Daoy (cell line): ENCODE measurements around the gene EFHD2. TPM values are rescaled to one million over a fixed set of nuclear protein-coding genes. Genes with fewer than 3 reads are reported as not detected.
"Not testable (repeated sequence)": the region's sequence is repeated elsewhere in the genome, so short reads cannot be mapped to it uniquely, and the experiment has no call there.

Source experiments
- DNase-seq: peaks from one replicate; pipeline ENCODE4 v3.0.0-alpha.2; 2015; ENCODE audit warnings: low read depth
- total RNA-seq: library from RNA; depleted of rRNA; stranded (reverse); fragments of >200 nt; shearing (Covaris generic); gene quantifications from 2 replicates; pipeline ENCODE4 v1.2.3, GENCODE V29; 2014

EFHD2 gene
- total RNA-seq, 1 experiment from 2014 or later: 88.0 TPM

GRCh38 chr1:15452866-15453571 lies 43.3 kb downstream of the EFHD2 start:
- DNase-seq: no peak

- no peak for DNase-seq
Observed at GRCh38 chr1:15453734-15454133, 44.0 kb downstream of the EFHD2 start.

- DNase-seq: peak; percentile 44
Observed at GRCh38 chr1:15454256-15454655, 44.6 kb downstream of the EFHD2 start.

DNA sequence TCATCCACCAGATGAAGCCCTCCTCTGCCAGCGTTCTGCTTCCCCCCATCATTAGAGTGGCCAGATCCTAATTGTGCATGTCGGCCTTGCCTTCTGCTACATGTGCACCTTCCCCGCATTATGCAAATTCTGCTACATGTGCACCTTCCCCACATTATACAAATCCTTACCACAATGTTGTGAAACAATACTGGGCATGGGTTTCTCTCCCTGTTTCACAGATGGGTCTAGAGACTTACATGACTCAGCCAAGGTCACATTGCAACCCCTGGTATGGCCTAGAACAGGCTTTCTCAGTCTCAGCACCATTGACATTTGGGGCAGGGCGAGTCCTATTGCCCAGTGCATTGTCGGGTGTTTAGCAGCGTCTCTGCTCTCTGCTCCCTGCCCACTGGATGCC lies 45.8 kb downstream of the EFHD2 start:
- DNase-seq: no peak

DNA sequence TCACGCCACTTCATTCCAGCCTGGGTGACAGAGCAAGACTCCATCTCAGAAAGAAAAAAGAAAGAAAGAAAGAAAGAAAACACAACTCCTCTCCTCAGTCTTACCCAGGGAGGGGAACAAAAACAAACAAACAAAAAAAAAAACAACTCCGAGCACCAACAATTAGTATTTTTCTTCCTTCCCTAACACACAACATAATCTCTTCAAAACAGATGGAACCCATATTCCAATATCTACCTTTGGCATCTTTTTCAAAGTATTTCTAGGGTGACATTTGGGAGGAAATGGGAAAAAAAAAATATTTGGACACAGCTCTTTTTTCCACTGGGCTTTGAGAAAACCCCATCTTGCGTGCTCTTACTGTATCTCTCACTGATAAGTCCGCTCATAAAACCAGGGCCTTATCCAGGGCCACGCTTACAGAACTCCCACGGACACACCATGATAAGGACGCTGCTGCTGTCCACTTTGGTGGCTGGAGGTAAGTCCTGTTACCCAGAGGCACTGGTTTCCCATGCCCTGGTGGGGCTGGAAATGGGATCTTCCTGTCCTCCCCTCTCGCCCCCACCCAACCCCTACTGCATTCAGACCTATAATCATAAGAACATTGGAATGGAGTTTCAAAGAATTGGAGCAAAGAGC lies 46.7 kb downstream of the EFHD2 start, which contains the start of gene CELA2A:
Gene CELA2A (plus strand): TSS at position 420 of the 642 bp plus-strand sequence. CDS start 22 bp downstream, at position 442.
- no peak for DNase-seq

GRCh38 chr1:15457585-15457984 lies 47.9 kb downstream of the EFHD2 start:
- no peak for DNase-seq

DNA sequence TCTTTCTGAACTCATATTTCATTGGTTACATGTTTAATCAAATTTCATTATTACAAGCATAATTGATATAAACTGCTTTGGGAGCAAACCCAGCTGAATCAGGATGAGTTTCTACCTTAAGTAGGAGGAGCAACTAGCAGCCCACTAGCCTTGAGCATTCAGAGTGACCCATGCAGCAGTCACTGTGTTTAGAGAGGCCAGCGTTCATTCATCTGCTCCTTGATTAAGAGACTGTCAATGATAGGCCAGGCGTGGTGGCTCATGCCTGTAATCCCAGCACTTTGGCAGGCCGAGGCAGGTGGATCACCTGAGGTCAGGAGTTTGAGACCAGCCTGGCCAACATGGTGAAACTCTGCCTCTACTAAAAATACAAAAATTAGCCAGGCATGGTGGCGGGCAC lies 48.7 kb downstream of the EFHD2 start:
- DNase-seq: not testable (repeated sequence)

- peak; percentile 71 for DNase-seq
Observed at GRCh38 chr1:15459771-15460707, 50.4 kb downstream of the EFHD2 start.

- peak; percentile 16 for DNase-seq
Observed at GRCh38 chr1:15460708-15461095, 51.0 kb downstream of the EFHD2 start.

DNA sequence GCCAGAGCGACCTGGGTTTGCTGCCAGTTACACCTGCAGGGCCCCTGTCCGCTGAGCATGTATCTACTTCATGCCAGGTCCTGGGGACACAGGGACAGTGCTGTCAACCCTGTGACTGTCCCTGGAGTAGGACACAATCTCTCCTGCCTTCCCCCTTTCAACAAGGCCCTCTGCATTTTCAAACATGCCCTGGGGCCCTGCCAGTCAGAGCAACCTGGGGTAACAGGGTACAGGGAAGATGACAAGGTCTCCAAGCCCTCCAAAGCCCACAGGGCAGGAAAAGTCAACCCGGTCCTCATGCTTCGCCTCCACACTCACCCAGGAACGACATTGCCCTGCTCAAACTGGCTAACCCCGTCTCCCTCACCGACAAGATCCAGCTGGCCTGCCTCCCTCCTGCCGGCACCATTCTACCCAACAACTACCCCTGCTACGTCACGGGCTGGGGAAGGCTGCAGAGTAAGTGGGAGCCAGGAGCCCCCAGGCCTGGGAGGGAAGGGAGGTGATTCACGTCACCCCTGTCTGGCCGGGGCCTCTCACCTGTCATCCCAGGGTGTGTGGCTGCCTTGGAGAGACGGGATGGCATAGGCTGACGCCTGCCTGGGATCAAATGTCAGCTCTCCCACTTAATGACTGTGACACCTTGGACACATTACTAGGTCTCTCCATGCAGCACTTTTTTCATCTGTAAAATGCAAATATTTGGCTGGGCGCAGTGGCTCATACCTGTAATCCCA lies 53.5 kb downstream of the EFHD2 start:
- not testable (repeated sequence) for DNase-seq

- not testable (repeated sequence) for DNase-seq
Observed at GRCh38 chr1:15463926-15464322, 54.2 kb downstream of the EFHD2 start.

DNA sequence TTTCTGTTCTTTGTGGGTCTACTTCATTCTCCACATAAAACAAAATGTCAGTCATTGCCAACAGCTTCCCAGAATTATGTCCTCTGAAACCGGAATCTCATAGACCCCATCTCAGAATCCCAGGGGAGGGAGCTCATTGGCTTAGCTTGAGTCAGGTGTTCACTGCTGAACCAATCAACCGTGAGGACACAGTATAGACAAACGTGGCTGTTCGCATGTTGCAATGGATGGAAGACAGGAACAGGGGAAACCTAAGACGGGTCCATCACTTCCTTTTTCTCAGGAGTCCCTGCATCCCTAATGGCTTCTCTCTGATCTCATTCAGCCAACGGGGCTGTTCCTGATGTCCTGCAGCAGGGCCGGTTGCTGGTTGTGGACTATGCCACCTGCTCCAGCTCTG lies 56.0 kb downstream of the EFHD2 start:
- DNase-seq: no peak

DNA sequence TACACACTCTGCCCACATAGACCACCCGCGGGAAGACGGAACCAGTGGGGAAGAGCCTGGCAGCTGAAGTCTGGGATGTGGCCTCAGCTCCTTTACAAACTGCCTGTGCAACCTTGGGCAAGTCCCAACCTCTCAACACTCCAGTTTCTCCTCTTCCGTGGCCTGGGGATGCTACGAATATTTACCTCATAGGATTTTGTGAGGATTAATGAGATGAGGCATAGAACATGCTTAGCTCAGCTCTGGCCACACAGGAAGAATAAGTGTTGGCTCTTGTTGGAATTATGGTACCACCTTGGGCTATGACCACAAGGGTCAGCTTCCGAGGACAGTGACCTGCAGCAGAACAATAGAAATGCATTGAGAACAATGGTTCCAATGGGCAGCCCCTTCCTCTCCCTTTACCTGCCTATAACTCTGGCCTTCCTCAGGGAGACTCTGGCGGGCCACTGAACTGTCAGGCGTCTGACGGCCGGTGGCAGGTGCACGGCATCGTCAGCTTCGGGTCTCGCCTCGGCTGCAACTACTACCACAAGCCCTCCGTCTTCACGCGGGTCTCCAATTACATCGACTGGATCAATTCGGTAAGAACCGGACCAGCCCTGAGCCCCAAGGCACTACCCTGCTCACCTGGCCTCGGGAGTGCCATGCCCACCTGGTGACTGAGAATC lies 57.4 kb downstream of the EFHD2 start:
- not testable (repeated sequence) for DNase-seq

DNA sequence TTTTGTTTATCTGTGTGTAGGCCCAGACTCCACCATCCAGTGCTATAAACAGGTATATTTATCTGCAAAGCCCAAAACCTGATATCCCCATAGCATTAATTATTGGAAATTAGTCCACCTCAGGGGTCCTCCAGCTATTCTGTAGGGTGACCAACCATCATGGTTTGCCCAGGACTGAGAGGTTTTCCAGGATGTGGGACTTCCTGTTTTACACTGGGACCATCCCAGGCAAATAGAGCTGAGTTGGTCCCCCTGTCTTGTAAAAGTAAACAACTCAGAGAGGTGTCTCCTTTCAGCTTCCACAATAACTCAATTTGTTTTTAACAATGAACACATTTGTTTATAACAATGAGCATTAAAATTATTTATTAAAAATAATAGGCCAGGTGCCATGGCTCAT lies 58.5 kb downstream of the EFHD2 start:
- no peak for DNase-seq

DNA sequence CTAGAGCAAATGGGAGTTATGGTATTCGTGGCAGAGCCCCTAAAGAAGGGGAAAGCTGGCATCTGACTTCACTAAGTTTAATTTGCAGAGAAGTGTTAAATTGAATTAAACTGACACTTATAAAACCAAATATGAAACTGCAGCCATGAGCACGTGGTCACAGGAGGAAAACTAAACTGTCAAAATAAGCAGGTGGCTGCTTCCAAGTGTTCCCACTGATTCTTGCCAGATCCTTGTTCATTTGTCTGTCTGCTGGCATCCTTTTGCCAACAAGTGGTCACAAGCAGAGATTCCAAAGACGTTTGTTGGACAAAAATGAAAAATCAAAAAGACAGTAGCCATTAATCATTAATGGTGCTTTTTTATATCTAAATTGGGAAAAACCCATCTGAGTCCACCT lies 59.7 kb downstream of the EFHD2 start:
- no peak for DNase-seq

DNA sequence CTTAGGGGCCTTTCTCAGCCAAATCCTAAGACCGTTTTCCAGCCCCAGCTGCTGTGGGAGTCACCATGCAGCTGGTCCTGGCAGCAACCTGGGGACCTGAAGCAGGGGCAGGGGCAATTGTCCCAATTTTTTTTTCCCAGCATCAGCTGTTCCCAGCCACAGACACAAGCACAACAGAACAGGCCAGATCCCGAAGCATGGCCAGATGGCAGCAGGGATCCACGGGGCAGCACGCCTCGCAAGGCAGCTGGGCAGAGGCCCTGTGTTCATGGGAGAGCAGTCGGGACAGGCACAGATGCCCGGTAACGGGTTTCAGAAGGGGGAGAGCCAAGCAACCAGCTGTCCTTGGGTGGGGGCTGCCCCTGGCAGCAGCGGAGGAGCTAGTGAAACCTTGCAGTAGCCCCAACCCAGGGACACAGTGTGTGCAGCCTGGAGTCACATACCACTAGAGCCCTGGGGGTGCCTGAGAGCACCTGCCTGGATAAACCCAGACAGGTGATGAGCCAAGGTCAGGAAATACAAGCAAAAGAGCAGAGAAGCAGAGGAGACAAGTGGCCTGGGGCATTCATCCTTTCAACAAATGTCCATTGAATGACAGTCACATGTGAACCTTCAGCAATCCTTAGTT lies 60.2 kb downstream of the EFHD2 start:
- not testable (repeated sequence) for DNase-seq

- DNase-seq: not testable (repeated sequence)
Observed at GRCh38 chr1:15471067-15471466, 61.4 kb downstream of the EFHD2 start.

DNA sequence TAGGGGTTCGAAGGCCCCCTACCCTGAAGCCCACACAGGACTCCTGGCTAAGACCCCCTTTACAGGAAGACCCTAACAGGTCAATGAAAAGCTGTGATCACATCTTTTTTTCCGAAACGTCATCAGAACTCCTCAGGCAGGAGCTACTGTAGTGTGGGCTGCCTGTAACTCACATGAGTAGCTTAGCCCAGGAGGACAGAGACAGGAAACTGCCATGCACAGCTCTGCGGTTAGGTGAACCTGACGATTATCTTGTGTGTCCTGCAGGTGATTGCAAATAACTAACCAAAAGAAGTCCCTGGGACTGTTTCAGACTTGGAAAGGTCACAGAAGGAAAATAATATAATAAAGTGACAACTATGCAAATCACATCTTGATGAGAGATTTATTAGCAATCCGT lies 62.0 kb downstream of the EFHD2 start:
- DNase-seq: not testable (repeated sequence)

DNA sequence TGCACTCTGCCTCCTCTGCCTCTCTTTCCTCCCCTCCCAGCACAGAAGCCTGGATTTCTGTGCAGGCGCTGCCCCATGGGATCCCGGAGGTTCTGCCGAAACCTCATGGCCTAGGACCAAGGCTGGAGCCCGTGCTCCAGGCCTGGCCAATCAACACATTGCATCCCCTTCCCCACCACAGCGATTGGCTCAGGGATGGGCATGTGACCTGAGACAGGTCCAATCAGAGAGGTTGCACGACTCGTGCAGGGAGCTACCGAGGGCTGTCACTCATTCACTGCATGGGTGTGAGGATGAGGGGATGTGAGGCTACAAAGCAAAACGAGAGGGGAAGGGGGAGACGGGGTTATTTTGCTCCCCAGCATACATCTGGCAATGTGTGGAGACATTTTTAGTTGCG lies 62.9 kb downstream of the EFHD2 start:
- no peak for DNase-seq

DNA sequence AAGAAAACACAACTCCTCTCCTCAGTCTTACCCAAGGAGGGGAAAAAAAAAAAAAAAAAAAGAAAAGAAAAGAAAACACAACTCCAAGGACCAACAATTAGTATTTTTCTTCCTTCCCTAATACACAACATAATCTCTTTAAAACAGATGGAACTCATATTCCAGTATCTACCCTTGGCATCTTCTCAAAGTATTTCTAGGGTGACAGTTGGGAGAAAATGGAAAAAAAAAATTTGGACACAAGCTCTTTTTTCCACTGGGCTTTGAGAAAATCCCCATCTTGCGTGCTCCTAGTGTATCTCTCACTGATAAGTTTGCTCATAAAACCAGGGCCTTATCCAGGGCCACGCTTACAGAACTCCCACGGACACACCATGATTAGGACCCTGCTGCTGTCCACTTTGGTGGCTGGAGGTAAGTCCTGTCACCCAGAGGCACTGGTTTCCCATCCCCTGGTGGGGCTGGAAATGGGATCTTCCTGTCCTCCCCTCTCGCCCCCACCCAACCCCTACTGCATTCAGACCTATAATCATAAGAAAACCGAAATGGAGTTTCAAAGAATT lies 66.1 kb downstream of the EFHD2 start, which contains the start of gene CELA2B:
Gene CELA2B (plus strand): TSS at position 353 of the 563 bp plus-strand sequence. CDS start 22 bp downstream, at position 375.
- no peak for DNase-seq
